ENCODE data around the gene TROAP. TPM values are rescaled to one million over a fixed set of nuclear protein-coding genes. Genes with fewer than 3 reads are reported as not detected.
A peak's percentile ranks its signal among the peaks of the same experiment; 100 is the strongest.

Gene TROAP
- total and polyA plus RNA-seq, 2 donors (not counting 1 experiment from before 2014, with no cell fraction given) = 0.88 to 1.0 TPM

- Mint-ChIP-seq H3K27me3 (peaks cover 38% of the 10 kb centered on the region), H3K4me3 (peak overlapping the region; percentile 29), H3K9me3 (ENCODE audit: insufficient read depth) (no peaks in the 10 kb centered on the region), H3K27ac (no peak overlapping the region), H3K4me1 (peaks cover 19% of the 10 kb centered on the region)
- Histone ChIP-seq H2AFZ (ENCODE audit: insufficient read depth, low read depth, low read length, poor library complexity, severe bottlenecking) (no peak overlapping the region), H3K27me3 (replicated peaks in 1 of 4; ENCODE audit: control extremely low read depth in 1 of 4, control insufficient read depth in 3 of 4, insufficient read depth in 4 of 4, low read length in 3 of 4) (peaks cover 0 to 51% (median 32%) of the 10 kb centered on the region in 4 experiments), H3K4me2 (replicated peaks; ENCODE audit: low read depth, low read length, poor library complexity, severe bottlenecking) (no peak overlapping the region), H3K4me1 (ENCODE audit: control insufficient read depth in 2 of 2, insufficient read depth in 2 of 2, low read length in 2 of 2) (peaks cover 19 to 23% of the 10 kb centered on the region in 2 donors), H3K9ac (ENCODE audit: low read length) (no peak overlapping the region), H3K36me3 (replicated peaks in 1 of 2; ENCODE audit: control extremely low read depth in 1 of 2, control insufficient read depth in 1 of 2, extremely low read depth in 1 of 2, insufficient read depth in 2 of 2, low read length in 1 of 2) (no peaks in the 10 kb centered on the region), H3K79me2 (ENCODE audit: control insufficient read depth, insufficient read depth, low read length) (no peaks in the 10 kb centered on the region), H4K20me1 (ENCODE audit: control insufficient read depth, insufficient read depth, low read length, poor library complexity, severe bottlenecking) (no peaks in the 10 kb centered on the region), H3K4me3 (ENCODE audit: control extremely low read depth in 1 of 5, extremely low read depth in 1 of 5, insufficient read depth in 1 of 5, low read depth in 2 of 5, low read length in 4 of 5) (no peak overlapping the region), H3K27ac (ENCODE audit: low read length in 2 of 2) (no peak overlapping the region), H3K9me3 (ENCODE audit: control extremely low read depth in 1 of 3, control insufficient read depth in 2 of 3, insufficient read depth in 1 of 3, low read length in 2 of 3) (peaks cover 0 to 22% (median 0%) of the 10 kb centered on the region in 3 donors)
- DNase-seq (peak; percentile 37), ATAC-seq (ENCODE audit: low read depth) (no peak)
- intact Hi-C loops (cut with micrococcal nuclease) = no loop called here
- ChIA-PET POLR2A (interaction anchor here (0.9 to 1.2 kb wide), 2 partner anchors 9 to 11 kb away, joined by 3 read pairs; partner anchors contain the start of gene TROAP), CTCF (interaction anchor here (0.7 to 8.5 kb wide), 14 partner anchors 9 to 281 kb away, joined by 3 to 95 read pairs (median 10); partner anchors contain the start of genes DNAJC22, PRPH and TROAP)
- WGBS (ENCODE audit: insufficient coverage) = 77% methylated on average over 11 of the region's 11 CpGs
- TF ChIP-seq EZH2 (IDR thresholded peaks at IDR 0.05; ENCODE audit: borderline replicate concordance, insufficient read depth, low read depth, low read length, poor library complexity, severe bottlenecking) (no peak), CTCF (IDR thresholded peaks at IDR 0.05) (peak; percentile 45)
Measured at GRCh38 chr12:49331380-49332222, 8.5 kb downstream of the TROAP start.

DNA sequence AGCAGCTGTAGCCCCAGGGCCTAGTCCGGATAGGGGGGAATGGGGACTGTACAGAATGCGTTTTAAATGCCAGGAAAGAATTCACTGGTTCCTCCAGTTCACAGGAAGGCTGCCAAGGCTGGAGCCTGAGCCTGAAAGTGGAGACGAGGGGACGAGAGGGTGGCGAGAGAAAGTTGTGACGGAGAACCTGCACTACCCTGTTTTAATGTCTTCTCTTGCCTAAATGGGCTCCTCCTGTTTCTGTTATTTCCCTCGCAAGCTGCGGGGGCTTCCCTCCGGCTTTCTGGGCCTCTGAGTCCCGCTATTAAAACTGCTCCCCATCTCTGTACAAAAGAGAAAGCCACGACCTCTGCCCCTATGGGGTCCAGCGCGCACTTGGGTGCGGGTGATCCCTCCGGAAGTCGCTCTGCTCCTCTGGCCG lies 9.4 kb downstream of the TROAP start:
- Histone ChIP-seq H3K79me2 (ENCODE audit: control insufficient read depth, insufficient read depth, low read length) (no peaks in the 10 kb centered on the region), H3K27ac (ENCODE audit: low read length in 2 of 2) (no peak overlapping the region), H3K36me3 (replicated peaks in 1 of 2; ENCODE audit: control extremely low read depth in 1 of 2, control insufficient read depth in 1 of 2, extremely low read depth in 1 of 2, insufficient read depth in 2 of 2, low read length in 1 of 2) (no peaks in the 10 kb centered on the region), H4K20me1 (ENCODE audit: control insufficient read depth, insufficient read depth, low read length, poor library complexity, severe bottlenecking) (no peaks in the 10 kb centered on the region), H3K9ac (ENCODE audit: low read length) (no peak overlapping the region), H3K27me3 (replicated peaks in 1 of 4; ENCODE audit: control extremely low read depth in 1 of 4, control insufficient read depth in 3 of 4, insufficient read depth in 4 of 4, low read length in 3 of 4) (peaks cover 0 to 58% (median 39%) of the 10 kb centered on the region in 4 experiments), H3K4me3 (ENCODE audit: control extremely low read depth in 1 of 5, extremely low read depth in 1 of 5, insufficient read depth in 1 of 5, low read depth in 2 of 5, low read length in 4 of 5) (no peak overlapping the region), H2AFZ (ENCODE audit: insufficient read depth, low read depth, low read length, poor library complexity, severe bottlenecking) (no peak overlapping the region), H3K9me3 (ENCODE audit: control extremely low read depth in 1 of 3, control insufficient read depth in 2 of 3, insufficient read depth in 1 of 3, low read length in 2 of 3) (peaks cover 0 to 25% (median 0%) of the 10 kb centered on the region in 3 donors), H3K4me1 (ENCODE audit: control insufficient read depth in 2 of 2, insufficient read depth in 2 of 2, low read length in 2 of 2) (peaks cover 27 to 31% of the 10 kb centered on the region in 2 donors), H3K4me2 (replicated peaks; ENCODE audit: low read depth, low read length, poor library complexity, severe bottlenecking) (peak overlapping the region; percentile 69)
- no peak overlapping the region for H3K27ac Mint-ChIP-seq
- no peaks in the 10 kb centered on the region for H3K9me3 Mint-ChIP-seq (ENCODE audit: insufficient read depth)
- intact Hi-C loops (cut with micrococcal nuclease) = no loop called here
- peak overlapping the region; percentile 83 for H3K4me3 Mint-ChIP-seq
- DNase-seq (peak; percentile 14), ATAC-seq (ENCODE audit: low read depth) (no peak)
- CTCF ChIA-PET = interaction anchor here (1.0 to 8.5 kb wide), 10 partner anchors 10 to 221 kb away, joined by 3 to 95 read pairs (median 12); partner anchors contain the start of genes DNAJC22, PRPH and TROAP
- 68% methylated on average over 16 of the region's 17 CpGs for WGBS (ENCODE audit: insufficient coverage)
- no peak for TF ChIP-seq CTCF (IDR thresholded peaks at IDR 0.05)
- TF ChIP-seq EZH2 (IDR thresholded peaks at IDR 0.05; ENCODE audit: borderline replicate concordance, insufficient read depth, low read depth, low read length, poor library complexity, severe bottlenecking) = no peak
- POLR2A ChIA-PET = no interaction called here
- peaks cover 26% of the 10 kb centered on the region for H3K4me1 Mint-ChIP-seq
- H3K27me3 Mint-ChIP-seq = peaks cover 46% of the 10 kb centered on the region
